Measurements from ENCODE around the gene IFI27L1.

The IFI27L1 gene

DNA sequence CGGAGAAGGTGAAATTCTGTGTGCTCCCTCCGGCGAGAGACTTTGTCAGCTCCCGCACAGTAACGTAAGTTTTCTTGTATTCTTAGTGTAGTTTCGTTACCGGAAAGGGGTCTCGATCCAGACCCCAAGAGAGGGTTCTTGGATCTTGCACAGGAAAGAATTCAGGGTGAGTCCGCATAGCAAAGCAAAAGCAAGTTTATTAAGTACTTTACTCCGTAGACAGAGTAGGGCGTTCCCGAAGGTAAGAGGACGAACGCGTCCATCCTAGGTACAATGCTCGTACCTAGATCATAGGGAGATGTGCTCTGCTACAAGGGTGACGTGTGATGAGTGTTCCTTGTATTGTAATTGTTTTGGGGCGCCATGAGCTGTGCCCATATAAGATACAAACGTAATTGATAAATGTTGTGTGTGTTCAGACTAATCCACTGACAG lies 293 bp downstream of the IFI27L1 start:
- H3K27ac ChIP-seq, result peak overlapping the region; percentile 72
- no peak for TF ChIP-seq ZFX (IDR thresholded peaks at IDR 0.05; ENCODE audit: borderline replicate concordance)
- TF ChIP-seq, protein P1, sequence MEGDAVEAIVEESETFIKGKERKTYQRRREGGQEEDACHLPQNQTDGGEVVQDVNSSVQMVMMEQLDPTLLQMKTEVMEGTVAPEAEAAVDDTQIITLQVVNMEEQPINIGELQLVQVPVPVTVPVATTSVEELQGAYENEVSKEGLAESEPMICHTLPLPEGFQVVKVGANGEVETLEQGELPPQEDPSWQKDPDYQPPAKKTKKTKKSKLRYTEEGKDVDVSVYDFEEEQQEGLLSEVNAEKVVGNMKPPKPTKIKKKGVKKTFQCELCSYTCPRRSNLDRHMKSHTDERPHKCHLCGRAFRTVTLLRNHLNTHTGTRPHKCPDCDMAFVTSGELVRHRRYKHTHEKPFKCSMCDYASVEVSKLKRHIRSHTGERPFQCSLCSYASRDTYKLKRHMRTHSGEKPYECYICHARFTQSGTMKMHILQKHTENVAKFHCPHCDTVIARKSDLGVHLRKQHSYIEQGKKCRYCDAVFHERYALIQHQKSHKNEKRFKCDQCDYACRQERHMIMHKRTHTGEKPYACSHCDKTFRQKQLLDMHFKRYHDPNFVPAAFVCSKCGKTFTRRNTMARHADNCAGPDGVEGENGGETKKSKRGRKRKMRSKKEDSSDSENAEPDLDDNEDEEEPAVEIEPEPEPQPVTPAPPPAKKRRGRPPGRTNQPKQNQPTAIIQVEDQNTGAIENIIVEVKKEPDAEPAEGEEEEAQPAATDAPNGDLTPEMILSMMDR (IDR thresholded peaks at IDR 0.05), result no peak

DNA sequence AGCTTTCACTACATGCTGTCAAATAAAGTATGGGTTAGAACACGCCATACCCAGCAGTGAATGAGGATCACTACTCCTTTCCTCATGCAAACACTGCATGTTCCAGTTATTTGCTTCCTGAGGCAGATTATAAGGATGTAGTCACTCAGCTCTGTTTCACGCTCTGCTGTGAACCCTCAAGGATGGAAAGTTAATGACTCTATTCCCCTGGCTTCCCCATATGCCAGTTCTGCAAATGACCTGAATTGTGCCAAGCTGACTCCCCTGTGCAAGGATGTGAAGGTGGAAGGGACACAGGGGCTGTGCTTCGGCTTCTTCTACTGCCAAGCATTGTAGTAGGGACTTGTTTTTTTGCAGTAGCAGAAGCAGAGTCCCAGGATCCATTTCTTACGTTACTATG lies 6.8 kb downstream of the IFI27L1 start:
- no peak for TF ChIP-seq ZFX (IDR thresholded peaks at IDR 0.05; ENCODE audit: borderline replicate concordance)
- TF ChIP-seq, protein P1 (IDR thresholded peaks at IDR 0.05), result no peak
- H3K27ac ChIP-seq, result no peak overlapping the region

DNA sequence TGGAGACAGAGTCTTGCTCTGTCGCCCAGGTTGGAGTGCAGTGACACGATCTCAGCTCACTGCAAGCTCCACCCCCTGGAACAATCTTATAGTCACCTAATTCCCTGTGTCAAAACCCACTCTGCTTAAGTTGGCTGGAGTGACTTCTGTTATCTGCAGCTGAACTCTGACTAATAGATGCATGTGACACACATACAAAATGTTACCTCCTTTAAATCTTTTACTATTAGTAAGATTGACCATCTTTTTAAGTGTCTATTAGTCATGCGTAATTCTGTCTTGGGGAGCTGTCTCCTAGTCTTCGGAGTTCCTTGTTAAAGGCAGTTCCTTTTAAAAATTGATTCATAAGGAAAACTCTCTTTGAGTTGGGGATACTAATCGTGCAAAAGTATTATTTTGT lies 7.4 kb downstream of the IFI27L1 start:
- TF ChIP-seq, protein P1 (IDR thresholded peaks at IDR 0.05), result no peak
- TF ChIP-seq ZFX (IDR thresholded peaks at IDR 0.05; ENCODE audit: borderline replicate concordance), result no peak
- H3K27ac ChIP-seq, result no peak overlapping the region

DNA sequence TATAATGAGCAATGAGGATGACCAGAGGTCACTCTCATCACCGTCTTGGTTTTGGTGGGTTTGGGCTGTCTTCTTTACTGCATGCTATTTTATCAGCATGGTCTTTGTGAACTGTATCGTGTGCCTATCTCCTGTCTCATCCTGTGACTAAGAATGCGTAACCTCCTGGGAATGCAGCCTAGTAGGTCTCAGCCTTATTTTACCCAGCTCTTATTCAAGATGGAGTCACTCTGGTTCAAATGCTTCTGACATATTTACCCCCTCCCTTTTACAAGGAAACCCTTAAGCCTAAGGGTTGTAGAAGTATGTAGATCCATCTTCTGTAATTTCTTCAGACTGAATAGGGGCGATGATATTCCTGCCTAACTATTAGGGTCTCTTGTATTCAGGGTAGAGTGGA lies 8.4 kb downstream of the IFI27L1 start:
- no peak overlapping the region for H3K27ac ChIP-seq
- TF ChIP-seq, protein P1 (IDR thresholded peaks at IDR 0.05), result no peak
- no peak for TF ChIP-seq ZFX (IDR thresholded peaks at IDR 0.05; ENCODE audit: borderline replicate concordance)

DNA sequence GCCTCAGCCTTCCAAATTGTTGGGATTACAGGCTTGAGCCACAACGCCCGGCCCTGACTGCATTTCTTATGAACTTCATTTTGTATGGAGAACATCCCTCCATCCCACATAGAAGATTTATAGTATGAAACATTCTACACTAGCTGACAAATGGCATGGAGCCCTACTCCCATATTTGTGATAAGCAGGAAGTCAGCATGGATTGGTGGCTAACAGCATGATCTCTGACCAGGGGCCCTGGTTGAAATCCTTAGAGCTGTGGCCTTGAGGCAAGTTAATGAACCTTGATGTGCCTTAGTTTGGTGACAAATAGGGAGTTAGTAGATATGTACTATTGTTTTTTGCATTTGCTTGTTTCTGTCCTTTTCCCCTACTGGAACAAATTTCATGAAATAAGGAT lies 12.3 kb downstream of the IFI27L1 start:
- H3K27ac ChIP-seq, result no peak overlapping the region
- TF ChIP-seq, protein P1 (IDR thresholded peaks at IDR 0.05), result no peak
- no peak for TF ChIP-seq ZFX (IDR thresholded peaks at IDR 0.05; ENCODE audit: borderline replicate concordance)

DNA sequence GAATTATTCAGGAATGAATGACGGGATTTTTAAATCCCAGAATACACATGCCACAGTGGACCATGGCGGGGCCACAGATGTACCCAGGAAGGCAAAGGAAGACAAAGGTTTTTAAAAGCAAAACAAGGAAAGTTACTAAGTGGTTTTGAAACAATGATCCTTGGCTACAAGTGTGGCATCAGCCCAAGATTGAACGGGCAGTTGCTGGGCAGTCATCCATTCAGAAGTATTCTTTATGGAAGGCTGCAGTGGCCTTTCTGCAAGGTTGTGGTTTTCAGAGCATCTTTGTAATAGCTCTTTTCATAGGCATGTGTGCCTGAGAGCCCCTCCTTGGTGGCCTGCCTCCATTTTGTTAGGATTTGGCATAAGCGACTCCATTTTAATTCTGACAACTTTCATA lies 16.0 kb downstream of the IFI27L1 start:
- no peak overlapping the region for H3K27ac ChIP-seq
- no peak for TF ChIP-seq ZFX (IDR thresholded peaks at IDR 0.05; ENCODE audit: borderline replicate concordance)
- TF ChIP-seq, protein P1 (IDR thresholded peaks at IDR 0.05), result no peak

DNA sequence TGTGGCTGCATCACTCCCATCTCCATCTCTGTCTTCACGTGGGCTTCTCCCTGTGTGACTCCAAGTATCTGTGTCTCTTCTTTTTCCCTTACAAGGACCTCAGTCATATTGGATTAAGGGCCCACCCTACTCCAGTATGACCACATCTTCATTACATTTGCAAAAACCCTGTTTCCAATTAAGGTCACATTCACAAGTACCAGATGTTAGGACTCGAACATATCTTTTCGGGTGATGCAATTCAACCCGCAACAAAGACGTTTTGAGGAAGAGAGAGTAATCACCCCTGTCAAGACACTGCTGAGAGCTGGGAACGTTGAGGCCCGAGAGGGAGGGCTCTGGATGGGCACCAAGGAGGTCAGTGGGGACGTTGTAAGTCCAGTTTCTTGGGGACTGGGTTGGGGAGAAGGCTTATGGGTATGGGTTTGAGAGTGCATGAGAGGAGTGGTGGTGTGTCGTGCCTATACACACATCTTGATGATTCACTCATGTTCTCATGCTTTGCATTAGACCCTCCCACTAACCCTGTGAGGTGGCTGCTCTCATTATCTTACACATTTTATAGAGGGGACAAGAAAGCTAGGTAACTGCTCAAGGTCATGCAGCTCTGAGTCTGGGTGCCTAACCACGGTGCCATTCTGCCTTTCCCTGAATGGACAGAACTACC lies 17.3 kb downstream of the IFI27L1 start:
- no peak for TF ChIP-seq ZFX (IDR thresholded peaks at IDR 0.05; ENCODE audit: borderline replicate concordance)
- TF ChIP-seq, protein P1 (IDR thresholded peaks at IDR 0.05), result no peak
- H3K27ac ChIP-seq, result no peak overlapping the region
